WTC11 (cell line): Measurements from ENCODE around the gene PLD1. TPM values are rescaled to one million over a fixed set of nuclear protein-coding genes. Genes with fewer than 3 reads are reported as not detected.

Source experiments
- ATAC-seq: fragments of 200-7000 bp; cut with Tn5 transposase; 2 replicates; pipeline ENCODE4 v1.10.0; 2021; ENCODE audit warnings: mild to moderate bottlenecking, moderate library complexity
- CTCF ChIA-PET: fragments of 300-600 bp; sonication (Branson Sonifier 250); formaldehyde crosslinking; loops from one replicate; lab custom pipeline; 2021; ENCODE audit warnings: antibody characterized with exemption; lab: Charles Lee
- POLR2A ChIA-PET: fragments of 350-600 bp; sonication (Branson Sonifier 250); formaldehyde crosslinking; loops from one replicate; lab custom pipeline; 2021; ENCODE audit warnings: antibody characterized with exemption; lab: Charles Lee
- DNase-seq: peaks from one replicate; pipeline ENCODE4 v3.0.0; 2021; ENCODE audit warnings: low spot score
- H3K27ac Mint-ChIP-seq: 2 replicates; pipeline ENCODE4 v1.8.0; 2021; ENCODE audit warnings: mixed read lengths
- H3K27me3 Mint-ChIP-seq: 2 replicates; pipeline ENCODE4 v1.8.0; 2021; ENCODE audit warnings: low read depth, mild to moderate bottlenecking, moderate library complexity, mixed read lengths
- H3K36me3 Mint-ChIP-seq: 2 replicates; pipeline ENCODE4 v1.8.0; 2021; ENCODE audit warnings: mixed read lengths
- H3K4me1 Mint-ChIP-seq: 2 replicates; pipeline ENCODE4 v1.8.0; 2022; ENCODE audit warnings: mixed read lengths
- H3K4me3 Mint-ChIP-seq: 2 replicates; pipeline ENCODE4 v1.8.0; 2021; ENCODE audit warnings: mild to moderate bottlenecking, moderate library complexity, mixed read lengths
- H3K9me3 Mint-ChIP-seq: 2 replicates; pipeline ENCODE4 v1.8.0; 2021; ENCODE audit warnings: mixed read lengths
- EMX1 ChIP-seq: fragments of 250-450 bp; sonication (Bioruptor Pico); IDR thresholded peaks from 2 replicates; pipeline ENCODE4 v1.8.0; 2021; ENCODE audit warnings: mild to moderate bottlenecking
- ESRRA ChIP-seq: sonication (generic); formaldehyde crosslinking; IDR thresholded peaks from 2 replicates; pipeline ENCODE4 v1.8.1; 2022; ENCODE audit warnings: mild to moderate bottlenecking, missing genetic modification reagents, borderline replicate concordance
- KAT7 ChIP-seq: sonication (generic); formaldehyde crosslinking; IDR thresholded peaks from 2 replicates; pipeline ENCODE4 v1.8.1; 2023; ENCODE audit warnings: missing genetic modification reagents, mild to moderate bottlenecking, borderline replicate concordance
- OVOL2 ChIP-seq: fragments of 250-450 bp; sonication (Bioruptor Pico); IDR thresholded peaks from 2 replicates; pipeline ENCODE4 v1.9.0; 2021; ENCODE audit warnings: mild to moderate bottlenecking, borderline replicate concordance
- PRRX2 ChIP-seq: fragments of 250-450 bp; sonication (Bioruptor Pico); IDR thresholded peaks from 2 replicates; pipeline ENCODE4 v1.8.0; 2021; ENCODE audit warnings: mild to moderate bottlenecking
- SMAD4 ChIP-seq: sonication (generic); formaldehyde crosslinking; IDR thresholded peaks from 2 replicates; pipeline ENCODE4 v1.8.0; 2022; ENCODE audit warnings: mild to moderate bottlenecking, missing genetic modification reagents
- TCF7 ChIP-seq: sonication (generic); formaldehyde crosslinking; IDR thresholded peaks from 2 replicates; pipeline ENCODE4 v1.8.0; 2022; ENCODE audit warnings: mild to moderate bottlenecking, low read depth, missing genetic modification reagents, moderate library complexity
- TP53 ChIP-seq: sonication (generic); formaldehyde crosslinking; IDR thresholded peaks from 2 replicates; pipeline ENCODE4 v1.8.1; 2023; ENCODE audit warnings: mild to moderate bottlenecking, missing genetic modification reagents
- ZBTB21 ChIP-seq: sonication (generic); formaldehyde crosslinking; IDR thresholded peaks from 2 replicates; pipeline ENCODE4 v1.8.1; 2023; ENCODE audit warnings: mild to moderate bottlenecking, missing genetic modification reagents, borderline replicate concordance
- ZNF671 ChIP-seq: fragments of 250-450 bp; sonication (Bioruptor Pico); IDR thresholded peaks from 2 replicates; pipeline ENCODE4 v1.8.0; 2021; ENCODE audit warnings: mild to moderate bottlenecking
- total RNA-seq: library from RNA; stranded (reverse); gene quantifications from 3 replicates; pipeline ENCODE4 v1.2.3, GENCODE V29; 2021
- TF ChIP-seq, protein P1 (sequence below): fragments of 250-450 bp; sonication (Bioruptor Pico); IDR thresholded peaks from 2 replicates; pipeline ENCODE4 v1.8.0; 2021; ENCODE audit warnings: mild to moderate bottlenecking
- TF ChIP-seq, protein P2 (sequence below): sonication (generic); formaldehyde crosslinking; IDR thresholded peaks from 2 replicates; pipeline ENCODE4 v1.8.0; 2022; ENCODE audit warnings: missing genetic modification reagents
- TF ChIP-seq, protein P3 (sequence below): sonication (generic); formaldehyde crosslinking; IDR thresholded peaks from 2 replicates; pipeline ENCODE4 v1.8.0; 2022; ENCODE audit warnings: mild to moderate bottlenecking, missing genetic modification reagents
- TF ChIP-seq, protein P4 (sequence below): sonication (generic); formaldehyde crosslinking; IDR thresholded peaks from 2 replicates; pipeline ENCODE4 v1.8.1; 2023; ENCODE audit warnings: mild to moderate bottlenecking, moderate library complexity, missing genetic modification reagents
- TF ChIP-seq, protein P5 (sequence below): sonication (generic); formaldehyde crosslinking; IDR thresholded peaks from 2 replicates; pipeline ENCODE4 v1.8.1; 2022; ENCODE audit warnings: low read depth, mild to moderate bottlenecking, moderate library complexity, missing genetic modification reagents, borderline replicate concordance
- TF ChIP-seq, protein P6 (sequence below): sonication (generic); formaldehyde crosslinking; IDR thresholded peaks from 2 replicates; pipeline ENCODE4 v1.8.0; 2023; ENCODE audit warnings: missing genetic modification reagents, mild to moderate bottlenecking, borderline replicate concordance
- TF ChIP-seq, protein P7 (sequence below): sonication (generic); formaldehyde crosslinking; IDR thresholded peaks from 2 replicates; pipeline ENCODE4 v1.8.0; 2022; ENCODE audit warnings: mild to moderate bottlenecking, missing genetic modification reagents

PLD1 gene
- total RNA-seq, 1 experiment from 2014 or later, result 4.0 TPM

DNA sequence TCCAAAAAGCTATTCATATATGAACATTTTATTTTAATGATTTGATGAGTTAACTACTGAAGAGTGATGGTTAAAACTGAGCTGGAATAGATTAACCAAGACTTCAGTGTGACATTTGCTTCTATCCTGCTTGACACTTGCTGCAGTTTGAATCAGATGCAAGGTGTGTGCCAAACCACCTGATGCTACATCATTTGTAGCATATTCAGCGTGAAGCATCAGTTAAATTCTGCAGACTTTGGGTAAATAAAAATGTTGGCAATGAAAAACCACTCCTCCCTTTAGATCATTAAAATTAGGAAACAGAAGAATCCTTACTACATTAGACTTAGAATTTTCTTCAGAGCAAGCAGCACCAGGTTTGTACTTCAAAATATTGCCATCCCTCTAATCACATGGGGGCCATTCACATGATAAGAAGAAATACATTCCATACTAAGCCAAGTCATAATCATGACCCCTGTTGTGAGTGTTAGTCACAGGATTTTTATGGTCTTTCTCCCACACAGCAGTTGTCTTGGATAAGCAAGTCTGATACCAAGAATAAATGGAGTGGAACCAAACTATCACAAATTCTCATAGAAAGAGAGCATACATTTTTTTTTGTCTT lies 189.4 kb downstream of the PLD1 start:
- no peak overlapping the region for H3K4me3 Mint-ChIP-seq
- POLR2A ChIA-PET, result no interaction called here

DNA sequence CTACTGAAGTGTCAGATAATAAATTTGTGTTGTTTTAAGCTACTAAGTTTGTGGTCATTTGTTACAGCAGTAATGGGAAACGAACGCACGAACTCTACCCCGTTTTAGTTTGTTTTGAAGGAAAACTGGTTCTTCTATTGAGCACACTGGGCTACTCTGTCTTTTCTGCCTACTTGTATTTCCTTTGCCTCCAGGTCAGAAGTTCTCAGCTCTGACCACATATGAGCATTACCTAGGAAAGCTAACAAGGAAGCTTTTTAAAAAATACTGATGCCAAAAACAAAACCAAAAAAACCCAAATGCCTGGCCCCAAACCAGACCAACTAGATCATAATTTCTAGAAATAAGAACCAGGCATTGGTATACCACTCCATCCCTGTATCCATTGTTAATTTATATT lies 193.5 kb downstream of the PLD1 start:
- peaks cover 9% of the 10 kb centered on the region for H3K9me3 Mint-ChIP-seq
- ChIA-PET POLR2A (no interaction called here), CTCF (no interaction called here)
- ATAC-seq, result no peak
- TF ChIP-seq TCF7 (CRISPR knock-in tag) (no peak), PRRX2 (CRISPR knock-in tag) (no peak), KAT7 (no peak), OVOL2 (CRISPR knock-in tag) (no peak), TP53 (no peak), EMX1 (CRISPR knock-in tag) (no peak), ZNF671 (CRISPR knock-in tag) (no peak), ZBTB21 (CRISPR knock-in tag) (no peak)
- TF ChIP-seq, protein P1, sequence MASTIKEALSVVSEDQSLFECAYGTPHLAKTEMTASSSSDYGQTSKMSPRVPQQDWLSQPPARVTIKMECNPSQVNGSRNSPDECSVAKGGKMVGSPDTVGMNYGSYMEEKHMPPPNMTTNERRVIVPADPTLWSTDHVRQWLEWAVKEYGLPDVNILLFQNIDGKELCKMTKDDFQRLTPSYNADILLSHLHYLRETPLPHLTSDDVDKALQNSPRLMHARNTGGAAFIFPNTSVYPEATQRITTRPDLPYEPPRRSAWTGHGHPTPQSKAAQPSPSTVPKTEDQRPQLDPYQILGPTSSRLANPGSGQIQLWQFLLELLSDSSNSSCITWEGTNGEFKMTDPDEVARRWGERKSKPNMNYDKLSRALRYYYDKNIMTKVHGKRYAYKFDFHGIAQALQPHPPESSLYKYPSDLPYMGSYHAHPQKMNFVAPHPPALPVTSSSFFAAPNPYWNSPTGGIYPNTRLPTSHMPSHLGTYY, result no peak
- TF ChIP-seq, protein P2, sequence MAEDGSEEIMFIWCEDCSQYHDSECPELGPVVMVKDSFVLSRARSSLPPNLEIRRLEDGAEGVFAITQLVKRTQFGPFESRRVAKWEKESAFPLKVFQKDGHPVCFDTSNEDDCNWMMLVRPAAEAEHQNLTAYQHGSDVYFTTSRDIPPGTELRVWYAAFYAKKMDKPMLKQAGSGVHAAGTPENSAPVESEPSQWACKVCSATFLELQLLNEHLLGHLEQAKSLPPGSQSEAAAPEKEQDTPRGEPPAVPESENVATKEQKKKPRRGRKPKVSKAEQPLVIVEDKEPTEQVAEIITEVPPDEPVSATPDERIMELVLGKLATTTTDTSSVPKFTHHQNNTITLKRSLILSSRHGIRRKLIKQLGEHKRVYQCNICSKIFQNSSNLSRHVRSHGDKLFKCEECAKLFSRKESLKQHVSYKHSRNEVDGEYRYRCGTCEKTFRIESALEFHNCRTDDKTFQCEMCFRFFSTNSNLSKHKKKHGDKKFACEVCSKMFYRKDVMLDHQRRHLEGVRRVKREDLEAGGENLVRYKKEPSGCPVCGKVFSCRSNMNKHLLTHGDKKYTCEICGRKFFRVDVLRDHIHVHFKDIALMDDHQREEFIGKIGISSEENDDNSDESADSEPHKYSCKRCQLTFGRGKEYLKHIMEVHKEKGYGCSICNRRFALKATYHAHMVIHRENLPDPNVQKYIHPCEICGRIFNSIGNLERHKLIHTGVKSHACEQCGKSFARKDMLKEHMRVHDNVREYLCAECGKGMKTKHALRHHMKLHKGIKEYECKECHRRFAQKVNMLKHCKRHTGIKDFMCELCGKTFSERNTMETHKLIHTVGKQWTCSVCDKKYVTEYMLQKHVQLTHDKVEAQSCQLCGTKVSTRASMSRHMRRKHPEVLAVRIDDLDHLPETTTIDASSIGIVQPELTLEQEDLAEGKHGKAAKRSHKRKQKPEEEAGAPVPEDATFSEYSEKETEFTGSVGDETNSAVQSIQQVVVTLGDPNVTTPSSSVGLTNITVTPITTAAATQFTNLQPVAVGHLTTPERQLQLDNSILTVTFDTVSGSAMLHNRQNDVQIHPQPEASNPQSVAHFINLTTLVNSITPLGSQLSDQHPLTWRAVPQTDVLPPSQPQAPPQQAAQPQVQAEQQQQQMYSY, result no peak
- TF ChIP-seq, protein P3, sequence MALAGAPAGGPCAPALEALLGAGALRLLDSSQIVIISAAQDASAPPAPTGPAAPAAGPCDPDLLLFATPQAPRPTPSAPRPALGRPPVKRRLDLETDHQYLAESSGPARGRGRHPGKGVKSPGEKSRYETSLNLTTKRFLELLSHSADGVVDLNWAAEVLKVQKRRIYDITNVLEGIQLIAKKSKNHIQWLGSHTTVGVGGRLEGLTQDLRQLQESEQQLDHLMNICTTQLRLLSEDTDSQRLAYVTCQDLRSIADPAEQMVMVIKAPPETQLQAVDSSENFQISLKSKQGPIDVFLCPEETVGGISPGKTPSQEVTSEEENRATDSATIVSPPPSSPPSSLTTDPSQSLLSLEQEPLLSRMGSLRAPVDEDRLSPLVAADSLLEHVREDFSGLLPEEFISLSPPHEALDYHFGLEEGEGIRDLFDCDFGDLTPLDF (CRISPR knock-in tag), result no peak
- TF ChIP-seq, protein P4, sequence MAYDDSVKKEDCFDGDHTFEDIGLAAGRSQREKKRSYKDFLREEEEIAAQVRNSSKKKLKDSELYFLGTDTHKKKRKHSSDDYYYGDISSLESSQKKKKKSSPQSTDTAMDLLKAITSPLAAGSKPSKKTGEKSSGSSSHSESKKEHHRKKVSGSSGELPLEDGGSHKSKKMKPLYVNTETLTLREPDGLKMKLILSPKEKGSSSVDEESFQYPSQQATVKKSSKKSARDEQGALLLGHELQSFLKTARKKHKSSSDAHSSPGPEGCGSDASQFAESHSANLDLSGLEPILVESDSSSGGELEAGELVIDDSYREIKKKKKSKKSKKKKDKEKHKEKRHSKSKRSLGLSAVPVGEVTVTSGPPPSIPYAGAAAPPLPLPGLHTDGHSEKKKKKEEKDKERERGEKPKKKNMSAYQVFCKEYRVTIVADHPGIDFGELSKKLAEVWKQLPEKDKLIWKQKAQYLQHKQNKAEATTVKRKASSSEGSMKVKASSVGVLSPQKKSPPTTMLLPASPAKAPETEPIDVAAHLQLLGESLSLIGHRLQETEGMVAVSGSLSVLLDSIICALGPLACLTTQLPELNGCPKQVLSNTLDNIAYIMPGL (CRISPR knock-in tag), result no peak
- TF ChIP-seq, protein P5, sequence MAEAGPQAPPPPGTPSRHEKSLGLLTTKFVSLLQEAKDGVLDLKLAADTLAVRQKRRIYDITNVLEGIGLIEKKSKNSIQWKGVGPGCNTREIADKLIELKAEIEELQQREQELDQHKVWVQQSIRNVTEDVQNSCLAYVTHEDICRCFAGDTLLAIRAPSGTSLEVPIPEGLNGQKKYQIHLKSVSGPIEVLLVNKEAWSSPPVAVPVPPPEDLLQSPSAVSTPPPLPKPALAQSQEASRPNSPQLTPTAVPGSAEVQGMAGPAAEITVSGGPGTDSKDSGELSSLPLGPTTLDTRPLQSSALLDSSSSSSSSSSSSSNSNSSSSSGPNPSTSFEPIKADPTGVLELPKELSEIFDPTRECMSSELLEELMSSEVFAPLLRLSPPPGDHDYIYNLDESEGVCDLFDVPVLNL (CRISPR knock-in tag), result no peak
- TF ChIP-seq, protein P6, sequence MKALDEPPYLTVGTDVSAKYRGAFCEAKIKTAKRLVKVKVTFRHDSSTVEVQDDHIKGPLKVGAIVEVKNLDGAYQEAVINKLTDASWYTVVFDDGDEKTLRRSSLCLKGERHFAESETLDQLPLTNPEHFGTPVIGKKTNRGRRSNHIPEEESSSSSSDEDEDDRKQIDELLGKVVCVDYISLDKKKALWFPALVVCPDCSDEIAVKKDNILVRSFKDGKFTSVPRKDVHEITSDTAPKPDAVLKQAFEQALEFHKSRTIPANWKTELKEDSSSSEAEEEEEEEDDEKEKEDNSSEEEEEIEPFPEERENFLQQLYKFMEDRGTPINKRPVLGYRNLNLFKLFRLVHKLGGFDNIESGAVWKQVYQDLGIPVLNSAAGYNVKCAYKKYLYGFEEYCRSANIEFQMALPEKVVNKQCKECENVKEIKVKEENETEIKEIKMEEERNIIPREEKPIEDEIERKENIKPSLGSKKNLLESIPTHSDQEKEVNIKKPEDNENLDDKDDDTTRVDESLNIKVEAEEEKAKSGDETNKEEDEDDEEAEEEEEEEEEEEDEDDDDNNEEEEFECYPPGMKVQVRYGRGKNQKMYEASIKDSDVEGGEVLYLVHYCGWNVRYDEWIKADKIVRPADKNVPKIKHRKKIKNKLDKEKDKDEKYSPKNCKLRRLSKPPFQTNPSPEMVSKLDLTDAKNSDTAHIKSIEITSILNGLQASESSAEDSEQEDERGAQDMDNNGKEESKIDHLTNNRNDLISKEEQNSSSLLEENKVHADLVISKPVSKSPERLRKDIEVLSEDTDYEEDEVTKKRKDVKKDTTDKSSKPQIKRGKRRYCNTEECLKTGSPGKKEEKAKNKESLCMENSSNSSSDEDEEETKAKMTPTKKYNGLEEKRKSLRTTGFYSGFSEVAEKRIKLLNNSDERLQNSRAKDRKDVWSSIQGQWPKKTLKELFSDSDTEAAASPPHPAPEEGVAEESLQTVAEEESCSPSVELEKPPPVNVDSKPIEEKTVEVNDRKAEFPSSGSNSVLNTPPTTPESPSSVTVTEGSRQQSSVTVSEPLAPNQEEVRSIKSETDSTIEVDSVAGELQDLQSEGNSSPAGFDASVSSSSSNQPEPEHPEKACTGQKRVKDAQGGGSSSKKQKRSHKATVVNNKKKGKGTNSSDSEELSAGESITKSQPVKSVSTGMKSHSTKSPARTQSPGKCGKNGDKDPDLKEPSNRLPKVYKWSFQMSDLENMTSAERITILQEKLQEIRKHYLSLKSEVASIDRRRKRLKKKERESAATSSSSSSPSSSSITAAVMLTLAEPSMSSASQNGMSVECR, result no peak
- TF ChIP-seq, all 79 proteins: peak for 0
- Mint-ChIP-seq H3K27ac (no peak overlapping the region), H3K27me3 (no peaks in the 10 kb centered on the region), H3K4me3 (no peak overlapping the region), H3K4me1 (no peaks in the 10 kb centered on the region), H3K36me3 (peaks cover 5% of the 10 kb centered on the region; the same call in 1 of the 2 replicates)
- no peak for DNase-seq

More for the DNA sequence above, 189.4 kb downstream of the PLD1 start:
- no peak for ATAC-seq
- DNase-seq, result no peak
- TF ChIP-seq, protein P7, sequence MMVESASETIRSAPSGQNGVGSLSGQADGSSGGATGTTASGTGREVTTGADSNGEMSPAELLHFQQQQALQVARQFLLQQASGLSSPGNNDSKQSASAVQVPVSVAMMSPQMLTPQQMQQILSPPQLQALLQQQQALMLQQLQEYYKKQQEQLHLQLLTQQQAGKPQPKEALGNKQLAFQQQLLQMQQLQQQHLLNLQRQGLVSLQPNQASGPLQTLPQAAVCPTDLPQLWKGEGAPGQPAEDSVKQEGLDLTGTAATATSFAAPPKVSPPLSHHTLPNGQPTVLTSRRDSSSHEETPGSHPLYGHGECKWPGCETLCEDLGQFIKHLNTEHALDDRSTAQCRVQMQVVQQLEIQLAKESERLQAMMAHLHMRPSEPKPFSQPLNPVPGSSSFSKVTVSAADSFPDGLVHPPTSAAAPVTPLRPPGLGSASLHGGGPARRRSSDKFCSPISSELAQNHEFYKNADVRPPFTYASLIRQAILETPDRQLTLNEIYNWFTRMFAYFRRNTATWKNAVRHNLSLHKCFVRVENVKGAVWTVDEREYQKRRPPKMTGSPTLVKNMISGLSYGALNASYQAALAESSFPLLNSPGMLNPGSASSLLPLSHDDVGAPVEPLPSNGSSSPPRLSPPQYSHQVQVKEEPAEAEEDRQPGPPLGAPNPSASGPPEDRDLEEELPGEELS (CRISPR knock-in tag), result no peak
- TF ChIP-seq ESRRA (no peak), SMAD4 (CRISPR knock-in tag) (no peak)
- Mint-ChIP-seq H3K9me3 (peaks cover 36% of the 10 kb centered on the region), H3K4me1 (no peaks in the 10 kb centered on the region), H3K27me3 (no peaks in the 10 kb centered on the region), H3K36me3 (peaks cover 27% of the 10 kb centered on the region), H3K27ac (no peak overlapping the region)
- CTCF ChIA-PET, result interaction anchor here (1.2 kb wide), 1 partner anchor 150 kb away, joined by 3 read pairs; no protein-coding TSS in a partner anchor
